Muscle of leg (tissue), 11 donors: ENCODE results near the gene PRODH2. TPM values are rescaled to one million over a fixed set of nuclear protein-coding genes. Genes with fewer than 3 reads are reported as not detected.
"Not testable (repeated sequence)": the region's sequence is repeated elsewhere in the genome, so short reads cannot be mapped to it uniquely, and the experiment has no call there.

Experiments used
- DNase-seq: peaks from one replicate; pipeline ENCODE4 v3.0.0; 2013
- H3K27ac ChIP-seq: one replicate; pipeline ENCODE4 v1.5.1; 2013; ENCODE audit warnings: mild to moderate bottlenecking, low read length, control low read depth
- H3K27me3 ChIP-seq: one replicate; pipeline ENCODE4 v1.6.1; 2013; ENCODE audit warnings: low read length; ENCODE audit not compliant: control insufficient read depth, insufficient read depth
- H3K36me3 ChIP-seq: one replicate; pipeline ENCODE4 v1.6.1; 2013; ENCODE audit warnings: low read length; ENCODE audit not compliant: control insufficient read depth, insufficient read depth
- H3K4me1 ChIP-seq: one replicate; pipeline ENCODE4 v1.6.1; 2013; ENCODE audit warnings: low read length; ENCODE audit not compliant: control insufficient read depth, insufficient read depth
- H3K4me3 ChIP-seq: one replicate; pipeline ENCODE4 v1.5.1; 2013; ENCODE audit warnings: low read length, control low read depth
- H3K9me3 ChIP-seq: replicated peaks from 2 replicates; pipeline ENCODE4 v1.6.1; 2013; ENCODE audit warnings: low read depth, low read length; ENCODE audit not compliant: control insufficient read depth
- WGBS: methylation state at CpG from one replicate; pipeline ENCODE4 v1.1.5; 2013; ENCODE audit warnings: missing lambda C conversion rate; ENCODE audit not compliant: insufficient coverage; 5-methylcytosine and 5-hydroxymethylcytosine counted together
- polyA plus RNA-seq, 8 donors: library from polyadenylated mRNA; unstranded; fragments of 120-200 nt; gene quantifications; one replicate each; pipeline versions ENCODE4 v1.2.1 to v1.2.3, GENCODE V29; 2013; ENCODE audit warnings: inconsistent platforms in 1 of 8, low replicate concordance in 1 of 8; ENCODE audit not compliant: insufficient read length in 8 of 8, insufficient read depth in 1 of 8
- total RNA-seq: library from RNA; stranded (reverse); fragments of 120-200 nt; gene quantifications from one replicate; pipeline ENCODE4 v1.2.4, GENCODE V29; 2013

PRODH2 gene
- total and polyA plus RNA-seq, 9 donors = 0.18 to 0.27 TPM; not detected in 7

DNA sequence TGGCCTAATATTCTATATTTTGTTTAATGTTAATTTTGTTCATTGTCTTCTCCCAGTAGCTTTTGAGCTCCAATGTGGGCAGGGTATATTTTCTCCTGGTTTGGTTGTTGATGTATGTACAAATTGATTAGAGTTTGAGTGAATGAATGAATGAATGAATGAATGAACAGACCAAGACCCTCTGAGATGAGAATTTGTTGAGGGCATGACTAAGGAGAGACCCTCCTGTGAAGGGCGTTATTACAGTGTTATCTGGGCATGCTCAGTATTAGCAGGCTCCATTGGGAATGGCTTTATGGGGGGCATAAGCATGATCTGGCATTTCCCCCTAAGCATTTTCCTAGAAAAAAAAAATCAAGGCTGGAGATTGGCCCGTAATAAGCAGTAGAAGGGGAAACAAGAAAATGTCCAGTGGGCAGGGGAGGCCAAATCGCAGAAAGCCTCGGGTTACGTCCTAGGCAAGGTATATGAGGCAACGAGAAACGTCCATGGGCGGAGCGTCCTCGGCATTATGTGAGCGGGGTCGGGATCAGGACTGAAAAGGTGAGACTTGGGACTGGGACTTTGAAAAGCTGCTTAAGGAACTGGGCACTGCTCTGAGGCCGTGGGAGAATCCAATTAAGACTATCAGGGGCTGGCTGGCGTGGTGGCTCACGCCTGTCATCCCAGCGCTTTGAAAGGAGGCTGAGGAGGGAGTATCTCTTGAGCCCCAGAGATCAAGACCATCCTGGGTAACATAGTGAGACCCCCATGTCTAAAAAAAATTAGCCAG lies 38.2 kb downstream of the PRODH2 start:
- peaks cover 15% of the 10 kb centered on the region for H3K36me3 ChIP-seq
- peak overlapping the region; percentile 24 for H3K4me3 ChIP-seq
- peaks cover 21% of the 10 kb centered on the region for H3K4me1 ChIP-seq
- DNase-seq = no peak
- no peak overlapping the region for H3K27ac ChIP-seq
- no peaks in the 10 kb centered on the region for H3K27me3 ChIP-seq
- H3K9me3 ChIP-seq = no peaks in the 10 kb centered on the region
- WGBS = 58% methylated on average over 15 of the region's 16 CpGs

DNA sequence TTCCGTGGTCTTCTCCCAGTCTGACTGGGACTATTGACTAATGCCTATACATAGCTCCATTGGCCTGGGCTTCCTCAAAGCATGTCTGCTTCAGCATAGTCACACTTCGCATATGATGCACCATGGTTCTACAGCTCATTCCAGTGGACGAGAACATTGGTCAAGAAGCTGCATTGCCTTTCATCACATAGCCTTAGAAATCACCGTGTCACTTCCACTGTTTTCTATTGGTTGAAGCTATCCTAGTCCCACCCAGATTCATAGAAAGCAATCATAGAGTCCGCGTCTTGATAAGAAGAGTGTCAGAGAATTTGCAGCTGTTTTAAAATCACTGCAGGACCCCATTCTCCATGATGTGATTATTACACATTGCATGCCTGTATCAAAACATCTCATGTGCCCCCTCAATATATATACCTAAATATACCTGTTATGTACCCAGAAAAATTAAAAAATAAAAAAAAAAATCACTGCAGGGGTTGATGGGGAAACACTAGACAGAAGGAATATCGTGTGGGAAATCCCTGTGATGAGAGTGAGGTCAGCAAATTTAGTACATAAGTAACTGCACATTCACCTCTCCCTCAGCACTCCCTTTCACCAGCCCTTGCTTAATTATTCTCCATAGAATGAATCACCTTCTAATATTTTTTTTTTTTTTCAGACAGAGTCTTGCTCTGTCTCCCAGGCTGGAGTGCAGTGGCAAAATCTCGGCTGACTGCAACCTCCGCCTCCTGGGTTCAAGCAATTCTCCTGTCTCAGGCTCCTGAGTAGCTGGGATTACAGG lies 39.4 kb downstream of the PRODH2 start:
- WGBS = 79% methylated on average over 4 of the region's 9 CpGs
- Histone ChIP-seq H3K4me1 (peaks cover 22% of the 10 kb centered on the region), H3K36me3 (peaks cover 18% of the 10 kb centered on the region), H3K27me3 (no peaks in the 10 kb centered on the region), H3K4me3 (no peak overlapping the region), H3K27ac (no peak overlapping the region), H3K9me3 (no peaks in the 10 kb centered on the region)
- no peak for DNase-seq

DNA sequence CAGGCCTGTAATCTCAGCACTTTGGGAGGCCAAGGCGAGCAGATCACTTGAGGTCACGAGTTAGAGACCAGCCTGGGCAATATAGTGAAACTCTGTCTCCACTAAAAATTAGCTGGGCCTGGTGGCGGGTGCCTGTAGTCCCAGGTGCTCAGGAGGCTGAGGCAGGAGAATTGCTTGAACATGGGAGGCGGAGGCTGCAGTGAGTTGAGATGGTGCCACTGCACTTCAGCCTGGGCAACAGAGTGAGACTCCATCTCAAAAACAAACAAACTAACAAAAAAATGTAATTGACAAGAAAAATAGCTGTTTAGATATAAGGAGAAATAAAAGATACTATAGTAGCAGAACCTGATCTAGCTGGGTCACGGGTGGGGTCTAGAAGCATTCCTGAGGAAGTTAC lies 40.3 kb downstream of the PRODH2 start:
- Histone ChIP-seq H3K36me3 (peaks cover 11% of the 10 kb centered on the region), H3K4me1 (peaks cover 29% of the 10 kb centered on the region)
- H3K9me3 ChIP-seq, H3K4me3 ChIP-seq, H3K27me3 ChIP-seq, H3K27ac ChIP-seq, DNase-seq: not testable (repeated sequence)
- WGBS = 92% methylated on average over 2 of the region's 5 CpGs

DNA sequence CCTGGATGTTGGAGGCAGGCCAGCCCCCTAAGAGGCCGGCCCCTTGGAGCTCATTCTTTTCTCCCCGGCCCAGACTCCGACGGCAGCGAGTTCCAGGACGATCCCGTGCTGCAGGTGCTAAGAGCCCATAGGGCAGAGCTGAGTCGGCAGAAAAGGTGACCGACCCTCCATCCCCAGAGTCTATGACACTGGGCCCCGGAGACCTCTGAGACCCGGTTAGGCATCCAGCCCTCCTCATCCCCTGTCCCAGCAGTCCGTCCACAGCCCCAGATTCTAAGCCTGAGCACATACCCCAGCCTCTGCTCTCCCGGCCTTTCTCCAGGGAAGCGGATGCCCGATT lies 44.6 kb downstream of the PRODH2 start:
- H3K4me1 ChIP-seq = peaks cover 12% of the 10 kb centered on the region
- no peak overlapping the region for H3K27ac ChIP-seq
- no peak for DNase-seq
- H3K9me3 ChIP-seq = no peaks in the 10 kb centered on the region
- WGBS = 38% methylated on average over 14 of the region's 15 CpGs
- H3K36me3 ChIP-seq = peaks cover 33% of the 10 kb centered on the region
- H3K4me3 ChIP-seq = no peak overlapping the region
- no peaks in the 10 kb centered on the region for H3K27me3 ChIP-seq

DNA sequence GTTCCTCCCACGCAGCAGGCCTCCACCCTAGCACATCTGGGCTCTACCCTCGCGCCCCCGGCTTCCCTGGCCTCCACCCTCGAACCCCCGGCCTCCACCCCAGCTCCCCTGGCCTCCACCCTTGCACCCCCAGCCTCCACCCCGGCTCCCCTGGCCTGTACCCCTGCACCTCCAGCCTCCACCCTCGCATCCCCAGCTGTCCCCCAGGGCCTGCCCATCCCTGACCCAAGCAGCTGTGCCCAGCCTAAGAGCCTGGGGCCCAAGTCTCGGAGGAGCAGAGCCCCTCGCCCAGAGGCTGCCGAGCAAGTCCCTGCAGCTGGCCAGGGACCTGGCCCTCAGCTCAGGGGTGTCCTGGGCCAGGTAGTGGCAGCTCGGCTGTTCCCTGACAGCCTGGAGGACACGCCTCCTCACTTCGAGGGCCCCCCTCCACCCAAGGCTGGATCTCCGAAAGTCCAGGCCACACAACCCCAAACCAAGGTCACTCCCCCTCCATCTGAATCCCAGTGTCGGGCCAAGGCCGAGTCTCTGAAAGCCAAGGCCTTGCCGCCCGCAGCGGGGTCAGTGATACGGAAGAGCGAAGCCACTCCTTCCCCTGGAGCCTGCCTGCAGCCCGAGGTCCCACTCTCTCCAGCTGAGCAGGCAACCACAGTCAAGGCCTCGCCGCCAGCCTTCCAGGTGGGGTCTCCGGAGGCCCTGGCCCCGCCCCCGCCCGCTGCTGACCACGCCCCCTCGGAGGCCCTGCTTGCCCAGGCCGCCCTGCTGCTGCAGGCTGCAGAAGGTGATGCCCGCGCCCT lies 45.2 kb downstream of the PRODH2 start:
- DNase-seq = peak; percentile 35
- H3K4me3 ChIP-seq = no peak overlapping the region
- H3K9me3 ChIP-seq = no peaks in the 10 kb centered on the region
- H3K36me3 ChIP-seq = peaks cover 35% of the 10 kb centered on the region
- H3K27ac ChIP-seq = no peak overlapping the region
- WGBS = 41% methylated on average over 34 of the region's 34 CpGs
- peaks cover 12% of the 10 kb centered on the region for H3K4me1 ChIP-seq
- no peaks in the 10 kb centered on the region for H3K27me3 ChIP-seq

DNA sequence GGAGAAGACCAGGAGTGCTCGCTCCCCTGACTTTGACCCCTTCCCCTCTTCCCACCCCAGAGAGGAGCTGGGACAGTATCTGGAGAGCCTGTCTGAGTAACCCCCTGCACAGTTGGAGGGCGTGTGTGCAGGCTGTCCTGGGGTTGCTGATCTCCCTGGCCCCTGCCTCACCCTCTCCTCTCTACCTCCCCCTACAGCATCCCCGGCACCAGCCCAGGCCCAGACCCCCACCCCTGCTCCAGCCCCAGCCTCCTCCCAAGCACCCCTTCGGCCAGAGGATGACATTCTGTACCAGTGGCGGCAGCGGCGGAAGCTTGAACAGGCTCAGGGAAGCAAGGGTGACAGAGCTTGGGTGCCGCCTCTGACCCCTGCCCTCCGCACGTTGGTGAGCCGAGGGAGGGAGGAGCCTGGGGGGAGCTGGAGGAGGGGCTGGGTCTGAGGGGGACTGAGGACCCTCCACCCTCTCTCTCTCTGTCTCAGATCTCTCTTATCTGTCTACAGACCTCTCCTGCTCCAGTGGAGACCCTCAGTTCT lies 46.0 kb downstream of the PRODH2 start:
- H3K36me3 ChIP-seq = peaks cover 43% of the 10 kb centered on the region

DNA sequence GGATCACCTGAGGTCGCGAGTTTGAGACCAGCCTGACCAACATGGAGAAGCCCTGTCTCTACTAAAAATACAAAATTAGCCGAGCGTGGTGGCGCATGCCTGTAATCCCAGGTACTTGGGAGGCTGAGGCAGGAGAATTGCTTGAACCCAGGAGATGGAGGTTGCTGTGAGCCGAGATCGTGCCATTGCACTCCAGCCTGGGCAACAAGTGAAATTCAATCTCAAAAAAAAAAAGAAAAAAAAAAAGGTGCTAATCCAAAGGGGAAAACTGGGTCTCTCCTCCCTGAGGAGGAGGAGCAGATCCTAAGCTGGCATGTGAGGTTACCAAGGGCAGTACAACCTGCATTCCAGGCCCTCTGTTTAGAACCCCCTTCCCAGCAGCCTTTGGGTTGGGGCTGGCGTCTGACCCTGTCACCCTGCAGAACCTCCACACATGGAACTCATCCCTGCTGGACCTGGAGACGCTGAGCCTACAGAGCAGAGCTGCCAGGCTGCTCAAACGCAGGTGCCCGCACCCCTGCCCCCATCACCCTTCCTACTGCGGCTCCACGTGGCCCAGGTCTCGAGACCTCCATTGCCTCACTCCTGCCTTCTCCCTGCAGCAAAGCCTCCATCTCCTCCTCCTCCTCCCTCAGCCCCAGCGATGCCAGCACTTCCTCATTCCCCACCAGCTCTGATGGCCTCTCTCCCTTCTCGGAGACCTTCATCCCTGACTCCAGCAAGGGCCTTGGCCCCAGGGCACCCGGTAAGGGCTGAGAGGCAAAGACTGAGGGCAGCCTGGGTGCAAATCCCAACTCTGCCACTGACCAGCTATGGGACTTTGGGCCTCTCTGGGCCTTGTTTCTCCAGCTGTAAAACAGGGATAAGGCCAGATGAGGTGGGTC lies 48.0 kb downstream of the PRODH2 start:
- WGBS = 85% methylated on average over 12 of the region's 17 CpGs
- H3K4me1 ChIP-seq = peaks cover 15% of the 10 kb centered on the region
- H3K36me3 ChIP-seq = peaks cover 58% of the 10 kb centered on the region
- DNase-seq = no peak
- H3K9me3 ChIP-seq = no peaks in the 10 kb centered on the region
- H3K27ac ChIP-seq = no peak overlapping the region
- no peaks in the 10 kb centered on the region for H3K27me3 ChIP-seq
- H3K4me3 ChIP-seq = no peak overlapping the region

More for the DNA sequence above, 46.0 kb downstream of the PRODH2 start:
- DNase-seq = no peak
- Histone ChIP-seq H3K4me3 (no peak overlapping the region), H3K4me1 (peaks cover 12% of the 10 kb centered on the region), H3K9me3 (no peaks in the 10 kb centered on the region), H3K27me3 (no peaks in the 10 kb centered on the region), H3K27ac (no peak overlapping the region)
- WGBS = 90% methylated on average over 2 of the region's 11 CpGs

DNA sequence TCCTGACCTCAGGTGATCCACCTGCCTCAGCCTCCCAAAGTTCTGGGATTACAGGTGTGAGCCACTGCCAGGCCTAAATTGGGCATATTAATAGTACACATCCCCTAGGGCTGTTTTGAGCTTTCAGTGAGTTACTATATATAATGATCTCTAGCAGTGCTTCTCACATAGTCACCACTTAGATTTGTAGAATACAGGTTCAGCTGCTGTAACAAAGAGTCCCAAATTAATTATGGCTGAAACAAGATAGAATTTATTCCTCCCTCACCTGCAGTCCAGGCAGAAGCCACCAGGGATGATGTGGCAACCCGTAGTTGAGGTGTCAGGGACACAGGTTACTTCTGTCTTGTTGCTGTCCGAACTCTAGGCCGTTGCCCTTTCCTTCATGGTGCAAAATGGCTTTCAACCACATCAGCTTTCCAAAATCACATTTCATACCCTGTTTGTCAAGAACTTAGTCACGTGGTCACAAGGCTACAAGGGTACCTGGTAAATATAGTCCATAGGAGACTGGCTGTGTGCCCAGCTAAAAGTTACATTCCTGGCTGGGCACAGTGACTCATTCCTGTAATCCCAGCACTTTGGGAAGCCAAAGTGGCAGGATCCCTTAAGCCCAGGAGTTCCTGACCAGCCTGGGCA lies 51.8 kb downstream of the PRODH2 start:
- 94% methylated on average over 3 of the region's 4 CpGs for WGBS
- no peaks in the 10 kb centered on the region for H3K27me3 ChIP-seq
- no peak overlapping the region for H3K4me3 ChIP-seq
- no peaks in the 10 kb centered on the region for H3K9me3 ChIP-seq
- DNase-seq = no peak
- peaks cover 44% of the 10 kb centered on the region for H3K36me3 ChIP-seq
- H3K4me1 ChIP-seq = peaks cover 29% of the 10 kb centered on the region
- no peak overlapping the region for H3K27ac ChIP-seq

DNA sequence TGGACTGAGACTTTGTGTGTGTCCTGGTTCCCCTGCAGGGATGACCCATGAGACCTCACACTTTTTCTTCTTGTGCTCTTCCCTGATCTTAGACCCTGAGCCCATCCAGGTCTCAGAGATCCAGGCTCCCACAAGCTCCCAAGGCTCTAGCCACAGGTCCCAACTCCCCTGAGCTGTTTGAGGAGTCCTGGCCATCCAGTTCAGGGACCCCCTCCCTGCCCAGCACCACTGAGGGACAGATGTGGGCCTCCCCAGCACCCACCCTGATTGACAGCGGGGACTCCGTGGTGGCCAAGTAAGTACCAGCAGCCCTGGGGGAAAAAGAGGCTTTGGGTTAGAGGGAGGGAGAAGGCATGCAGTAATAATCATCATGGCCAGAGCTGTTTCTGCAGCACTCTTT lies 52.9 kb downstream of the PRODH2 start:
- no CpG with 5 or more reads among the region's 2 CpGs for WGBS
- Histone ChIP-seq H3K27ac (no peak overlapping the region), H3K4me3 (no peak overlapping the region), H3K36me3 (peaks cover 38% of the 10 kb centered on the region), H3K4me1 (peaks cover 40% of the 10 kb centered on the region), H3K9me3 (no peaks in the 10 kb centered on the region), H3K27me3 (no peaks in the 10 kb centered on the region)
- DNase-seq = no peak
